Measurements from ENCODE around the gene KLHDC10. TPM values are rescaled to one million over a fixed set of nuclear protein-coding genes. Genes with fewer than 3 reads are reported as not detected.

KLHDC10 gene, protein sequence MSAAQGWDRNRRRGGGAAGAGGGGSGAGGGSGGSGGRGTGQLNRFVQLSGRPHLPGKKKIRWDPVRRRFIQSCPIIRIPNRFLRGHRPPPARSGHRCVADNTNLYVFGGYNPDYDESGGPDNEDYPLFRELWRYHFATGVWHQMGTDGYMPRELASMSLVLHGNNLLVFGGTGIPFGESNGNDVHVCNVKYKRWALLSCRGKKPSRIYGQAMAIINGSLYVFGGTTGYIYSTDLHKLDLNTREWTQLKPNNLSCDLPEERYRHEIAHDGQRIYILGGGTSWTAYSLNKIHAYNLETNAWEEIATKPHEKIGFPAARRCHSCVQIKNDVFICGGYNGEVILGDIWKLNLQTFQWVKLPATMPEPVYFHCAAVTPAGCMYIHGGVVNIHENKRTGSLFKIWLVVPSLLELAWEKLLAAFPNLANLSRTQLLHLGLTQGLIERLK
- 17.0 TPM for polyA plus RNA-seq (2012; ENCODE audit: insufficient read length, low read depth)

- TF ChIP-seq SIN3A (IDR thresholded peaks at IDR 0.05; ENCODE audit: borderline replicate concordance, insufficient read depth, low read length) (0 out of 2 replicates have a peak, but pooled peaks have one; percentile 48), TAF1 (IDR thresholded peaks at IDR 0.05; ENCODE audit: borderline replicate concordance, insufficient read depth, low read length) (no peak), POLR2AphosphoS5 (IDR thresholded peaks at IDR 0.05; ENCODE audit: low read depth, low read length) (peak; percentile 54; the same call in 1 of the 2 replicates), REST (IDR thresholded peaks at IDR 0.05; ENCODE audit: insufficient read depth in 1 of 2, low read depth in 2 of 2, low read length in 2 of 2) (0 out of 4 replicates have a peak, but pooled peaks of 1 of the 2 experiments have one; percentile 14), FOXP2 (optimal IDR thresholded peaks at IDR 0.05; ENCODE audit: borderline replicate concordance, extremely low read depth, extremely low read length, insufficient read depth) (peak; percentile 93)
Measured at GRCh38 chr7:130069978-130070860, at the start of gene KLHDC10. KLHDC10 (plus strand) TSS chr7:130070534; CDS start chr7:130070644, 110 bp downstream.

DNA sequence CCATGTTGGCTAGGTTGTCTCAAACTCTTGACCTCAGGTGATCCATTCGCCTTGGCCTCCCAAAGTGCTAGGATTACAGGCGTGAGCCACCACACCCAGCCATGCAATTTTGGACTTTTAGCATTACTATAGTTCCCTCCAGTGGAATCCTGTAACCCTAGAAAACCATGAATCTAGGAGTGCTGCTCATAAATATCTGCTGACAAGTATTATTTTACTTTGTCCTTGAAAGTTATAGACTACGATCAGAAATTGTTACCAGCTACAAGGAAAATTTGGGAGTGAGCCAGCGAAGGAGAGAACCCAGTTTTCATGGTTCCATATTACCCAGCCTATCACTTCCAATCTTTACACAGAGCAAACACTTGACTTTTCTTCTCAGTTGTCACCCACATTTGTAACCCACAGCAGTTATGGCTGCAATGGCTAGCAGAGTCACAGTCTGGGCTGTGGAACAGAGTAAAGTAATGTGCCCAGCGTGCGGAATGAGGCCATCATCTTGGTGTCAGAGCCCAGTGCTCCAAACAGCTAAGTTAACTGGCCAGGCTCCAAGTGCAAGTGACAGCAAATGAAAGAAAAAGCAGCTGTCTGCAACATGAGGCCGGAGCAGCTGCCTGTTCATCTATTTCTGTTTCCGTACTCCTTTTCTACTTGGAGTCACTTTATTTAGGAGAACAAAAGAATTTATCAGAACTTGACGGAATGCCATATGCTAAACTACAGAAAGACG, 49.1 kb upstream of the KLHDC10 start:
- TF ChIP-seq FOXP2 (optimal IDR thresholded peaks at IDR 0.05; ENCODE audit: borderline replicate concordance, extremely low read depth, extremely low read length, insufficient read depth): no peak

DNA sequence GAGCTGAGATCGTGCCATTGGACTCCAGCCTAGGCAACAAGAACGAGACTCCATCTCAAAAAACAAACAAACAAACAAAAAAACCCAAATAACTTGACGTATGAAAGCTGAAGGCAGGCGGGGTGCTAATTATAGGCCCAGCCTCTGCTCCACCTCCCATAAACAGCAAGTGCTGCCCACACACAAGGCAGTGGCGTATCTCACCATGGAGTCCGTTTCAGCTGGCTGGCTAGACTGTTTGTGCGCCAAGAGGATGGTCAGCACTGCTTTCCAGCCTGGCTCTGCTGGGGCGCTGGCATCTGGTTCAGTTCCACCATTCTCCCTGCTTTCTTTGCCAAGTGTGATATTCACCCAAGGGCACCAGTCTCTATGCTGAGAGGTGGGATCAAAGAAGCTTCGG, 48.2 kb upstream of the KLHDC10 start:
- TF ChIP-seq POLR2AphosphoS5 (IDR thresholded peaks at IDR 0.05; ENCODE audit: low read depth, low read length): no peak
- TF ChIP-seq SIN3A (IDR thresholded peaks at IDR 0.05; ENCODE audit: borderline replicate concordance, insufficient read depth, low read length): no peak
- no peak for TF ChIP-seq FOXP2 (optimal IDR thresholded peaks at IDR 0.05; ENCODE audit: borderline replicate concordance, extremely low read depth, extremely low read length, insufficient read depth)
- no peak for TF ChIP-seq REST (IDR thresholded peaks at IDR 0.05; ENCODE audit: insufficient read depth in 1 of 2, low read depth in 2 of 2, low read length in 2 of 2)
- no peak for TF ChIP-seq TAF1 (IDR thresholded peaks at IDR 0.05; ENCODE audit: borderline replicate concordance, insufficient read depth, low read length)

GRCh38 chr7:130022623-130023175, 47.6 kb upstream of the KLHDC10 start:
- no peak for TF ChIP-seq SIN3A (IDR thresholded peaks at IDR 0.05; ENCODE audit: borderline replicate concordance, insufficient read depth, low read length)
- no peak for TF ChIP-seq TAF1 (IDR thresholded peaks at IDR 0.05; ENCODE audit: borderline replicate concordance, insufficient read depth, low read length)
- no peak for TF ChIP-seq REST (IDR thresholded peaks at IDR 0.05; ENCODE audit: insufficient read depth in 1 of 2, low read depth in 2 of 2, low read length in 2 of 2)
- no peak for TF ChIP-seq POLR2AphosphoS5 (IDR thresholded peaks at IDR 0.05; ENCODE audit: low read depth, low read length)
- no peak for TF ChIP-seq FOXP2 (optimal IDR thresholded peaks at IDR 0.05; ENCODE audit: borderline replicate concordance, extremely low read depth, extremely low read length, insufficient read depth)
